ENCODE results near the gene OR2A14. TPM values are rescaled to one million over a fixed set of nuclear protein-coding genes. Genes with fewer than 3 reads are reported as not detected.
"Not testable (repeated sequence)": the region's sequence is repeated elsewhere in the genome, so short reads cannot be mapped to it uniquely, and the experiment has no call there.

OR2A14 gene, protein sequence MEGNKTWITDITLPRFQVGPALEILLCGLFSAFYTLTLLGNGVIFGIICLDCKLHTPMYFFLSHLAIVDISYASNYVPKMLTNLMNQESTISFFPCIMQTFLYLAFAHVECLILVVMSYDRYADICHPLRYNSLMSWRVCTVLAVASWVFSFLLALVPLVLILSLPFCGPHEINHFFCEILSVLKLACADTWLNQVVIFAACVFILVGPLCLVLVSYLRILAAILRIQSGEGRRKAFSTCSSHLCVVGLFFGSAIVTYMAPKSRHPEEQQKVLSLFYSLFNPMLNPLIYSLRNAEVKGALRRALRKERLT
- total RNA-seq, result not detected
- long read RNA-seq, donor 1, result 0 reads
- long read RNA-seq, donor 2, result 0 reads

DNA sequence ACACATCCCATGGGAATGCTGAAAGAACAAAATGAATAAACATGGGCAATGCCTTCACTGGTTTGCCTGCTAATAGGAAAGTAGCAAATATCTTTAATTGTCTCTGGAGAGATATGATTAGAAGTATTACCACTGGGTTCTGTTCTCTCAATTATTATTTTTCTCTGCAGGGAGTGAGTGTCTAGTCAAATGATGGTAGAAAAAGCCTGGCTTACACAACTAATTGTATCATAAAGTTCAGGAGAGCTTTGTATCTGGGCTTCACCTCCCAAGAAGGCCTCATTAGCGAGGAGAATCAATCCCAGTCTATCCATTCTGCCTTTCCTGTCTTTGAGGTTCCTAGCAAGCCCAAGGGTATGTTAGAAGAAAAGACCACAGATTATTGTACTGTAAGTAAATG is at the start of gene OR2A14:
Gene OR2A14, plus strand, starts transcription at position 301 of the 400 bp plus-strand sequence. CDS start 5,937 bp downstream, outside the sequence.
- no peak for DNase-seq (ENCODE audit: low spot score)
- intact Hi-C loops (cut with DNase I), result no loop called here

DNA sequence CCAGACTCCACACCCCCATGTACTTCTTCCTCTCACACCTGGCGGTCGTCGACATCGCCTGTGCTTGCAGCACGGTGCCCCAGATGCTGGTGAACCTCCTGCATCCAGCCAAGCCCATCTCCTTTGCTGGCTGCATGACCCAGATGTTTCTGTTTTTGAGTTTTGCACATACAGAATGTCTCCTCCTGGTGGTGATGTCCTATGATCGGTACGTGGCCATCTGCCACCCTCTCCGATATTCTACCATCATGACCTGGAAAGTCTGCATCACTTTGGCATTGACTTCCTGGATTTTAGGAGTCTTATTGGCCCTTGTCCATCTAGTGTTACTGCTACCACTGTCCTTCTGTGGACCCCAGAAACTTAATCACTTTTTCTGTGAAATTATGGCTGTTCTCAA is 48.6 kb upstream of the OR2A14 start:
- DNase-seq (ENCODE audit: low spot score), result no peak
- intact Hi-C loops (cut with DNase I), result no loop called here

DNA sequence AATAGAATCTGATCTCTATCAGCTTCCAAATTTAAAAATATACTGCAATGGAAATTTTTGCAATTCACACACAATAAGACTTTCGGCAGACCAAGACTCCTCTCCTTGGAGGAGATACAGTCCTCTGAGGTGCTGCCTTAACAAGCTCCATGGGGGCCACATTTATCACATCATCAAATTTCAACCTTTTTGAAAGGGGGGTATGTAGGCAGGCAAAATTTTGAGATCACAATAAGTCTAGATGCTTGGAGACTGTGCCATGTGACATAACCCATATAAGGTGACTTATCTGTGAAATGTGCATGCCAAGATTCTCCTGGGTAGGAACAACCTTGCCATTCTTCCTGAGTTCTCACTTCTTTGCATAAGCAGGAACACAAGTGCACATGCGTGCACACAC is 37.0 kb upstream of the OR2A14 start, which contains the start of gene OR2A12:
Gene OR2A12, plus strand, starts transcription at position 301 of the 400 bp plus-strand sequence. CDS start 8,830 bp downstream, outside the sequence.
- no peak for DNase-seq (ENCODE audit: low spot score)
- intact Hi-C loops (cut with DNase I), result loop anchor here in 1 of 2 donors (5.0 kb wide), 1 partner anchor 1726 kb away; no protein-coding TSS in a partner anchor

DNA sequence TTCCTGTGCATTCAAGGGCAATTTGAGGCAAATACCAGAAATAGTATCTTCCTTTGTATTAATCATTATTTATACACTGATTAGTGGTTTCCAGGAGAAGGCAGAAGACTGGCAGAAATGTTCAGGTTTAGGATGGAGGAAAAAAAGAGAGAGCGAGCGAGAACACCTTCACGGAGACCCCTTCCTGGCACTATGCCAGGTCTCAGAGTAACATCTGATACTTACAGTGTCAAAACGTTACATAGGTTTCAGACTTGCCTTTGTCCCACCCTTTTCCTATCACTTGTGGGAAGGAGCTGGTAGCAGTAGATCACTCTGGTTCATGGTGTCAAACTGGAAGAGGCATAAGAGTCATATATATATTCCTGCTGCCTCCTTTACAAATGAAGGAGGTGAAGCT is 36.2 kb upstream of the OR2A14 start:
- intact Hi-C loops (cut with DNase I), result loop anchor here in 1 of 2 donors (5.0 kb wide), 1 partner anchor 1726 kb away; no protein-coding TSS in a partner anchor
- no peak for DNase-seq (ENCODE audit: low spot score)

DNA sequence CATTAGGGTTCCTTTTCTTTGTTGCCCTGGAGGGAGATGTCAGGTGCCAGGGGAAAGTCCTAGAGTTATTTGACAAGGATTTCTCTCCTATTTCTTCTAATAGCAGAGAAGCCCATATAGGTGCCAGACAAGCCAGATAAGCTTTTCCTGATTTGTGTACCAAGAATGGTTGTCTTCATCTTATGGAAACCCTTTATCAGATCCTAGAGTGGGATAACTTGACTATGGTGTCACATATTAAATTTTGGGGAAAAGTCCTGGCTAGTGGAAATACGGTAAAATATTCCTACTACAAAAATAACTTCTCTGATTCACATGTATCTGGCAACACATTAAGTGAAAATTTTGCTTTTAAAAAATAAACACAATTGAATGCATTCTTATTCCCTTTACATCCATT is 35.7 kb upstream of the OR2A14 start:
- intact Hi-C loops (cut with DNase I), result loop anchor here in 1 of 2 donors (5.0 kb wide), 1 partner anchor 1725 kb away; no protein-coding TSS in a partner anchor
- DNase-seq (ENCODE audit: low spot score), result no peak

DNA sequence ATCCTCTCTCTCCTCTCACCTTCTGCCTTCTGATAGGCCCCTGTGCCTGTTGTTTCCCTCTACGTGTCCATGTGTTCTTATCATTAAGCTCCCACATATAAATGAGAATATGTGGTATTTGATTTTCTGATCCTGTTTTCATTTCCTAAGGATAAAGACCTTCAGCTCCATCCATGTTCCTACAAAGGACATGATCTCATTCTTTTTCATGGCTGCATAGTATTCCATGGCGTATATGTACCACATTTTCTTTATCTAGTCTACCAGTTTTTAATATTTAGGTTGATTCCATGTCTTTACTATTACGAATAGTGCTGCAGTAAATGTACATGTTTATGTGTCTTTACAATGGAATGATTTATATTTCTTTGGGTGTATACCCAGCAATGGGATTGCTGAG is 32.3 kb upstream of the OR2A14 start:
- DNase-seq (ENCODE audit: low spot score), result no peak
- intact Hi-C loops (cut with DNase I), result no loop called here

DNA sequence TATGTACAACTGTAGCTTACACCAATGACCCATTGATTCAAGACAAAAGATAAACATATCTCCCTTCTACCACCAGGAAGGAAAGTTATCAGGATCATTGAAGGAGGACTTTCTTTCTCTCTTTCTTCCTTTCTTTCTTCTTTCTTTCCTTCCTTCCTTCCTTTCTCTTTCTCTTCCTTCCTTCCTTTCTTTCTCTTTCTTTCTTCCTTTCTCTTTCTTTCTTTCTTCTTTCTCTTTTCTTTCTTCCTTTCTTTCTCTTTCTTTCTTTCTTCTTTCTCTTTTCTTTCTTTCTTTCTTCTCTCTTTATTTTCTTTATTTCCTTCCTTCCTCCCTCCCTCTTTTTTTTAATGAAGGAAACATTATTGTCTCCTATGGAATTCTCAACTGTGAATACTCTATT is 24.2 kb upstream of the OR2A14 start:
- DNase-seq (ENCODE audit: low spot score), result no peak
- intact Hi-C loops (cut with DNase I), result no loop called here

DNA sequence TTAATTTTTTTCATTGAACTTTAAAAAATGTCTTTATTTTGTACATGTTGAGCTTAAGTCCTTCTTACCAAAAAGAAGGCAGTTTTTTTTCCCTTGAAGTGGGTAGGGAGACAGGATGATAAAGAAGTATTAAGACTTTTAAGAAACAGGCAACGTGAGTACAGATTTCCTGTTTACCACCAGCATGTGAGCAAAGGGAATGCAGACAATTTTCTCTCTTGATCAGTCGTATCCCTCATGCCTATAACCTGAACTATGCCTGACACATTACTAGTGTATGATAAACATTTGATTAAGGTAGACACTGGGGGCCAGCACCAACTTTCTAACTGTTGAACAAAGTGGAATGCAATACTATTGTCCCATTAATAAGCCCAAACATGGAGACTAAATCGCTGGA is 22.4 kb upstream of the OR2A14 start:
- intact Hi-C loops (cut with DNase I), result no loop called here
- no peak for DNase-seq (ENCODE audit: low spot score)

DNA sequence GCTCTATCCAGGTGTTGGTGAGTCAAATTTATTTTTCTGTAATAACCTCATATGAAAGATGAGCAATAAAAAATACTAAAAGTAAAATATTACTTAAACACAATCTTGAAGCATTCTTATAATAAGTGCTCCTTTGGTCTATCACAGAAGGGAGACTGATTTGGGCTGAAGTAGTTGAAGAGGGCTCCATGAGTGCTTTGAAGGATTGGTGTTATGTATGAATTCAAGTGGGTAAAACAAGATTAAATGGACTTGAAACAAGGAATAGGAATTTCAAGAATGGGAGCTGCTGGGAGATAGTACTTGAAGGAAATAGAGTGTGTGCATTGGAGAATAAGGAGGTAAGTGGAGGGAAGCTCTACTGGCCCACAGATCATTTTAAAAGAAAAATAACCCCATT is 20.9 kb upstream of the OR2A14 start:
- intact Hi-C loops (cut with DNase I), result no loop called here
- DNase-seq (ENCODE audit: low spot score), result no peak

DNA sequence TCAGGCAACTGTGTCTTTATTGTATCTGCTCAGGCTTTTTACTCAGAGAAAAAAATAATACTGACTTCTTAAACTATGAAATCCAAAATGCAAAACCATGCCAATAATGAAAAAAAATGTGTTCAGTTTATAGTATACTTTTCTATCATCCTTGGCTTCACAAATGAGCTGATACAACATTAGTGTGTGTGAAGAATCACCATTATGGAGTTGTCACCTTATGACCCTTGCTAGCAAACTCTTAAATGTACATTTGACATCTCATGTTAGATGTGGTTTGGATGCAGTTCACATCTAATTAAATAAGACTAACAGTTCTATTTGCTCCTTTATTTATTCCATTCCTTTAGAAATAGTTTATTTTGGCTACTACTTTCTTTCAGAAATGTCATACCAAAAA is 17.8 kb upstream of the OR2A14 start:
- intact Hi-C loops (cut with DNase I), result no loop called here
- no peak for DNase-seq (ENCODE audit: low spot score)

DNA sequence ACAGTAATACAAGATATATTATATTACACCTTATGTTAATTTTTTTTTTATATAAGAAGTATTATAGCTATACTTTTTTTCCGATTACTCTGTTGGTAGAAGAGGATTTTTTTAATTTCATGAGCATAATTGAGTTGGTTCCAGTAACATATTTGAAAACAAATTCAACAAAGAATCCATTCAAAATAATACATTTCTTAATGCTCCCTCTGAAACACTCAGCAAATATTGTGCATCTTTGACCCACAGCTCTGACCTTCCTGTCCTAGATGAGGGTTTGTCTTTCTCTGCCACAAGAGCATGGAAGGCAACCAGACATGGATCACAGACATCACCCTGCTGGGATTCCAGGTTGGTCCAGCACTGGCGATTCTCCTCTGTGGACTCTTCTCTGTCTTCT is 13.7 kb upstream of the OR2A14 start, which contains the start of gene OR2A2:
Gene OR2A2, plus strand, starts transcription at position 301 of the 400 bp plus-strand sequence. Its CDS starts 0 bp downstream, at position 301.
- intact Hi-C loops (cut with DNase I), result no loop called here
- DNase-seq (ENCODE audit: low spot score), result no peak

DNA sequence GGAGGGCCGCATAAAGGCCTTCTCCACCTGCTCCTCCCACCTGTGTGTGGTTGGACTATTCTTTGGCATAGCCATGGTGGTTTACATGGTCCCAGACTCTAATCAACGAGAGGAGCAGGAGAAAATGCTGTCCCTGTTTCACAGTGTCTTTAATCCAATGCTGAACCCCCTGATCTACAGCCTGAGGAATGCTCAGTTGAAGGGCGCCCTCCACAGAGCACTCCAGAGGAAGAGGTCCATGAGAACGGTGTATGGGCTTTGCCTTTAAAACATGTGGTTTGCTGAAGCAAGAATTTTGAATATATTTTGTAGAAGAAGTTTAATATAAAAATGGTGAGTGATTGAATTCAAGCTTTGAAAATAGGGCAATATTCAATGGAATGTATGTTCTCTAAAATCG is 12.7 kb upstream of the OR2A14 start:
- intact Hi-C loops (cut with DNase I), result no loop called here
- no peak for DNase-seq (ENCODE audit: low spot score)

DNA sequence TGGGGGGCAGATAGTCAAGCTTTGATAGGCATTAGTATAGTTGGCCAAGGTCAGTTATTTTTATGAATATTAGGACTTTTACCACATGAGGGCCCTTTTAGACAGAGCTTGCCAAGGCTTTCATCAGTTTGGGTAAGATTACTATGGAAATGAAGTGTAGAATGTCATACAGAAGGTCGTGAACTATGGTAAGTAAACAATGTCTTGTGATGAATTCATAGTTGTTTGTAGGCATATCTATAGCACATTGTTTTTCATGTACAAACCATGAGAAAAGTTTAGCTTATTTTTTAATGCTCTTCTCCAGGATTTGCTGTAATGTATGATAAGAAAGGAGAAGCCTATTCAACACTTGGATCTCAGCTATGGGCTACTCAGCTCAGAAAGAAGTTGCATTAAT is 9.3 kb upstream of the OR2A14 start:
- intact Hi-C loops (cut with DNase I), result no loop called here
- no peak for DNase-seq (ENCODE audit: low spot score)

DNA sequence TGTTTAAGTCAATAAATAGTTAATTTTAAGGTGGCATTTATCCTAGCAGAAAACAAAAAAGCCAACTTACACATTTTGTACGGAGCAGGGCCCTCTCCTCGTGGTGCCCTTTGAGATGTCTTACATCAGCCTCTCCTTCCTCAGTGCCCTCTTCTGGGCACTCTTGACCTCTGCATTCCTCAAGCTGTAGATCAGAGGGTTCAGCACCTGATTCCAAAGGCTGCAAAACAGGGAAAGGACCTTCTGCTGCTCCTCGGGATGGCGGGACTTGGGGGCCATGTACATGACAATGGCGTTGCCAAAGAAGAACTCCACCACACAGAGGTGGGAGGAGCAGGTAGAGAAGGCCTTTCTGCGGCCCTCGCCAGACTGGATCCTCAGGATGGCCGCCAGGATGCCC is 4.6 kb upstream of the OR2A14 start:
- intact Hi-C loops (cut with DNase I), result no loop called here
- DNase-seq (ENCODE audit: low spot score), result no peak

DNA sequence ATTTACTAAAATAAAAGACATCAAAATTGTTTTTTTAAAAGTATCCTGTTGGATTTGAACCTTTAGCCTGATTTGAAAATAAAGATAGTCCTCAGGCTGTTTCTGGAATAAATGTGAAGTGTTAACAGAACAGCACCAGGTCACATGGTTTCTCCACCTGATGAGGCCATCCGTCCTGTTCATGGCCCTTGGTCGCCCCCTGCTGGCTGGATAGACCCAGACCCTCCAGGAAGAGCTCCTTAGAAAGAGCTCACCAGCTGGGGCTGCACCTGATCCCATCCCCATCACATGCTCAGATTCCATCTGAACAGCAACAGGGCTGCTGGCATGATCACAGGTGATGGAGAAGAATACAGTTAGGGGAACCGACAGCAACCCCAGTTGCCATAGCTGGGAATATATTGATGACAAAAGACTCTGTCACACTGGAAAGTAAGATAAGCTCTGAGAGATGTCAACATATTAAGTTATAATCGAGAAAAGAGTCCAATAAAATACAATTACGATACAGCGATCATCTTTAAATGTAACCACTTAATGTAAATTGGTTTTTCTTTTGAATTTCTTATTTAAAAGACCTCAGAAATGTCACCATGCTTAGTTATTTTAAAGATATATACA is 4.8 kb downstream of the OR2A14 start:
- intact Hi-C loops (cut with DNase I), result no loop called here
- DNase-seq (ENCODE audit: low spot score), result peak; percentile 95

DNA sequence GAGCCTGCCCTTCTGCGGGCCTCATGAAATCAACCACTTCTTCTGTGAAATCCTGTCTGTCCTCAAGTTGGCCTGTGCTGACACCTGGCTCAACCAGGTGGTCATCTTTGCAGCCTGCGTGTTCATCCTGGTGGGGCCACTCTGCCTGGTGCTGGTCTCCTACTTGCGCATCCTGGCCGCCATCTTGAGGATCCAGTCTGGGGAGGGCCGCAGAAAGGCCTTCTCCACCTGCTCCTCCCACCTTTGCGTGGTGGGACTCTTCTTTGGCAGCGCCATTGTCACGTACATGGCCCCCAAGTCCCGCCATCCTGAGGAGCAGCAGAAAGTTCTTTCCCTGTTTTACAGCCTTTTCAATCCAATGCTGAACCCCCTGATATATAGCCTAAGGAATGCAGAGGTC is 6.6 kb downstream of the OR2A14 start:
- intact Hi-C loops (cut with DNase I), result not testable (repeated sequence)
- DNase-seq (ENCODE audit: low spot score), result peak; percentile 61

DNA sequence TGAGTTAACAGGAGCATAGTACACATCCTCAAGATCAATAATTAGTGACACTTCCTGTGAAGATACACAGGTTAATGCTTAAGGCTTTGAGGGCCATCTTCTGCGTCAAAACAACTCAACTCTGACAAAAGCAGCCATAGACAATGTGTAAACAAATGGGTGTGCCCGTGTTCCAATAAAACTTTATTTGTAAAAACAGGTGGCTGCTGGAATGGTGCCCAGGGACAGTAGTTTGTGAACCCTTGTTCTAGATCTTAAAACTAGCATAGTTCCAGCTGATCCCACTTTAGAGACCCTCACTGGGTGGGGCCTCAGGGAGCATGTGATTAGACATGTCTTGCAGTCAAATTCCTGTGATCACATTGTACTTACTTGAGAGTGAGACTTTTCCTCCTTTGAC is 7.8 kb downstream of the OR2A14 start:
- intact Hi-C loops (cut with DNase I), result no loop called here
- DNase-seq (ENCODE audit: low spot score), result no peak

DNA sequence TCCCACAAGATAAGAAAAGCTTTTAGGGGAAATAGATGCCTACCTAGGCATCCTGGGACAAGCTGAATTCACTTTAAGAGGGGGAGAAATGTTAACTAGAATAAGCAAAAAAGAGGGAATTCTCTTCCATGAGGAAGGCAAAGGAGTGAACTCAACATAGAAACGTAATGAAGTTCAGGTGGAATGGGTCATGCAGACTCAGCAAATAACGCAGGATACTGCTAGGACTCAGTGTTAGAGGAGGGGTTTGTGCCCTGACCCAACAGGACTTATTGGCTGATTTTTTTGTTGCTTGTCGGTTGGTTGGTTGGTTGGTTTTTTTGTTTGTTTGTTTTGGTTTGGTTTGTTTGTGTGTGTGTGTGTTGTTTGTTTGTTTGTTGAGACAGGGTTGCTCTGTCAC is 9.3 kb downstream of the OR2A14 start:
- DNase-seq (ENCODE audit: low spot score), result no peak
- intact Hi-C loops (cut with DNase I), result no loop called here

DNA sequence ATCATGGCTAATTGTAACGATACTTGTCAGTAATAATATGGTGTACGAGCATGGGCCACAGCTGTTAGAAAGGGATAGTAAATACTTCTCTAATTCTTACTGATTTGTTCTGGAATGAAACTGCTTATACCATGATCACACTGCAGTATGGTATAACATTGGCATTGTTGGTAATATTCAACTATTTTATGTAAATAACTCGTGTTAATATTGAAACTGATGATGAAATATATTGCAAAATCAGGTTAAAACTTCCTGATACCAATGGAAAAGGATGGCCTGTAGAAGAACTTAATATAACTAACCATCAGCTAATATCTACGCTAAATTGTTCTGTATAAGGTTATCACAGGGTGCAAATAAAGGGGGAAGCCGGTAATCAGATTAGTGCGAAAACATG is 10.3 kb downstream of the OR2A14 start:
- intact Hi-C loops (cut with DNase I), result no loop called here
- DNase-seq (ENCODE audit: low spot score), result no peak

DNA sequence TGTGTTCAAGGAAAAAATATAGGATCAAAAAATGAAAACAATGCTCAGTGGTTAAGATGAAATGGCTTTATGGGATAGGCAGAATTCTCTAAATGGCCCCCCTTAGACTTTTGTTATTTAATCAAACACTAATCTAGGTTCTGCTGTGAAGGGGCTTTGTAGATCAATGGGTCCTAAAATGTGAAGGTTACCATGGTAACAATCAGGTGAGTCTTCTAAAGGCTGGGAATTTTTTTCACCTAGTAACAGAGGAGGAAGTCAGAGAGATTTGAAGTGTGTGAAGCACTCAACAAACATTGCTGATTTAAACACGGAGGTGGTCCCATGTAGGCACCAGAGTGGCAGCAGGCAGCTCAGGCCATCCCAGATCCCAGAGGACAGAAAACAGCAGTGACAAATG is 11.1 kb downstream of the OR2A14 start:
- DNase-seq (ENCODE audit: low spot score), result no peak
- intact Hi-C loops (cut with DNase I), result no loop called here

DNA sequence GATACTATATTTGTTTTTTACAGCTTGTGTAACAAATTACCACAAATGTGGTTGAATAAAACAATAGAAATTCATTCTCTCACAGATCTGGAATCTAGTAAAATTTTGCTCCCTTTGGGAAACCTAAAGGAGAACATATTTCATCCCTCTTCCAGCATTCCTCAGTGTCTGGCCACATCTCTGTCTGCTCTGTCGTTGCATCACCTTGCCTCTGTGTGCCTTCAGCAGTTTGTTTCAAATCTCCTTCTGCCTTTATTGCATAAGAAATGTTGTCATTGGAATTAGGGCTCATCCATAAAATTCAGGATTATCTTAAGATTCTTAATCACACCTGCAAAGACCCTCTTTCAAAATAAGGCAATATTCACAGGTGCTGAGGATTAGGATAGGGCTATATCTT is 14.5 kb downstream of the OR2A14 start:
- DNase-seq (ENCODE audit: low spot score), result no peak
- intact Hi-C loops (cut with DNase I), result no loop called here
